AG09309 (cell line): ENCODE measurements around the gene RIPOR3.
"Not testable (repeated sequence)": the region's sequence is repeated elsewhere in the genome, so short reads cannot be mapped to it uniquely, and the experiment has no call there.

Experiments used
- DNase-seq: peaks from one replicate; pipeline ENCODE4 v3.0.0-alpha.2; 2010; ENCODE audit warnings: low read depth
- H3K4me3 ChIP-seq: 2 replicates; pipeline ENCODE4 v1.5.1; 2011; ENCODE audit warnings: mild to moderate bottlenecking, low read depth, low read length, moderate library complexity; ENCODE audit not compliant: control insufficient read depth
- CTCF ChIP-seq: IDR thresholded peaks from 2 replicates; pipeline ENCODE4 v1.5.1; 2011; ENCODE audit warnings: mild to moderate bottlenecking, low read depth, low read length, inconsistent platforms; ENCODE audit not compliant: insufficient read depth, control insufficient read depth; ENCODE audit errors: missing control alignments

RIPOR3 gene

GRCh38 chr20:50676858-50677257 is 14.5 kb downstream of the RIPOR3 start:
- no peak overlapping the region for H3K4me3 ChIP-seq
- no peak for TF ChIP-seq CTCF
- no peak for DNase-seq

- not testable (repeated sequence) for H3K4me3 ChIP-seq, DNase-seq
Measured at GRCh38 chr20:50676377-50676731, 15.0 kb downstream of the RIPOR3 start.

GRCh38 chr20:50675671-50676376 is 15.5 kb downstream of the RIPOR3 start:
- no peak overlapping the region for H3K4me3 ChIP-seq
- TF ChIP-seq CTCF = no peak
- no peak for DNase-seq

GRCh38 chr20:50674138-50674825 is 17.1 kb downstream of the RIPOR3 start:
- no peak for DNase-seq

DNA sequence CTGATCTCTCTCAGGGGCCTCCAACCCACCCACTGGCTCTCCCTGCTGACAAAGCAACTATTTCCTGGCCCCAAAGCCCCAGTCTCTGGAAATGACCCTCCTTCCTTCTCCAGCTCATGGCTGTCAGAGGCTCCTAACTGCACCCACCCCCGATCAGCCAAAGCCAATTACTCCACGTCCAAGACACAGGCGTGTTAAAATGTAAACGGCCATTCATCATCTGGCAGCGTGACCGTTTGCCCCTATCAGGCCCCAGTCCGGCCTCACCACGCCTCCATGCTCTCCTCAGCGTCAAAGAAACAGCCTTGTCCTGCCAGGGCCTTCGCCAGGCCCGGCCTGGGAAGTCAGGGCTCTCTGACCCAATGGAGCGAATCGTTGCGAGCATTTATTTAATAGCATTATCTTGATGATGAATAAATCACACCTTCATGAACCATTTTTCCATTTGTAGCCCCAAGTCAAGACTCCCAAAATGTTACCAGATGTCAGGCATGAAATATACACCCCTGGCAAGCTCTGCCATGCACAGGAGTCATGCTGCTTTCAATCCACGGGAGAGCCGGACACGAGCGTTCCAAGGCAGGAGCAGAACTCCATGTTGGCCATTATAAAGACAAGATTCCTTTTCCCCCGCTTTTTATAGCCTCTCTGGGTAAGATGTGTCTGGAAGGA is 17.7 kb downstream of the RIPOR3 start:
- DNase-seq = no peak
- no peak overlapping the region for H3K4me3 ChIP-seq
- no peak for TF ChIP-seq CTCF

More at GRCh38 chr20:50674138-50674825, 17.1 kb downstream of the RIPOR3 start:
- no peak overlapping the region for H3K4me3 ChIP-seq
- TF ChIP-seq CTCF = no peak

DNA sequence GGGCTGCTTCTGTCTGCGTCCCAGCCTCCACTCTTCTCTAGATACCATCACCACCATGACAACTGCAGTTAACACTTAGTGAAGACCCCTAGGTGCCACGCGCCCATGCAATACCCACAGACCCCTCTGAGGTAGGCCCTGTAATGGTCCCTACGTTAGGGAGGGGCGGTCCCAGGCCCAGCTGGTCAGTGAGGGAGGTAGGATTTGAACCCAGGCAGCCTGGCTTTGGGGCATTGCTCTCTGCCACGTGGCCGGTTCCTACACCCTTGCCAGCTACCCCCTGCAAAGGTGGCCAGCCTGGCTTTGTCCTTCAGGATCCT is 18.2 kb downstream of the RIPOR3 start:
- no peak for TF ChIP-seq CTCF
- no peak for DNase-seq
- H3K4me3 ChIP-seq = no peak overlapping the region
